C4-2B (cell line): ENCODE measurements around the gene CERS1.

Source experiments
- H3K27ac ChIP-seq: fragments of 450-650 bp; 2 replicates; pipeline ENCODE4 v1.5.1; 2017
- ZFX ChIP-seq: fragments of 450-650 bp; IDR thresholded peaks from 2 replicates; pipeline ENCODE4 v1.6.1; 2017
- TF ChIP-seq, protein P1 (sequence below): fragments of 450-650 bp; conservative IDR thresholded peaks from 2 replicates; pipeline ENCODE4 v1.5.1; 2017; ENCODE audit warnings: mild to moderate bottlenecking

CERS1 gene

DNA sequence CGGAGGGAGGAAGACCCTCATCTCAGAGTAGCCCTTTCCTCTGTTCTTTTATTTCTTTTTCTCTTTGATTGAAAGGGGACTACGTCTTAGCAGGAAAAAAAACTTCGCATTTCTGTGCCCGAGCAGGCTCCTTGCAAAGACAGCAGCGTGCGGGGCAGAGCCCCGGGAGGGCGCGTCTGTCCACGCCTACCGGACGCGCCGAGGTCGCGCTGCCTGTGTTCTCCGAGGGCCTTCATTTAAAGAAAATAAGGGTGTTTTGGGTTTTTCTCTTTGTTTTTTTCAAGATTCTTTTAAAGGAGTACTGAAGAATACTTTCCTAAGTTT is 29.2 kb downstream of the CERS1 start:
- no peak for TF ChIP-seq ZFX
- TF ChIP-seq, protein P1, sequence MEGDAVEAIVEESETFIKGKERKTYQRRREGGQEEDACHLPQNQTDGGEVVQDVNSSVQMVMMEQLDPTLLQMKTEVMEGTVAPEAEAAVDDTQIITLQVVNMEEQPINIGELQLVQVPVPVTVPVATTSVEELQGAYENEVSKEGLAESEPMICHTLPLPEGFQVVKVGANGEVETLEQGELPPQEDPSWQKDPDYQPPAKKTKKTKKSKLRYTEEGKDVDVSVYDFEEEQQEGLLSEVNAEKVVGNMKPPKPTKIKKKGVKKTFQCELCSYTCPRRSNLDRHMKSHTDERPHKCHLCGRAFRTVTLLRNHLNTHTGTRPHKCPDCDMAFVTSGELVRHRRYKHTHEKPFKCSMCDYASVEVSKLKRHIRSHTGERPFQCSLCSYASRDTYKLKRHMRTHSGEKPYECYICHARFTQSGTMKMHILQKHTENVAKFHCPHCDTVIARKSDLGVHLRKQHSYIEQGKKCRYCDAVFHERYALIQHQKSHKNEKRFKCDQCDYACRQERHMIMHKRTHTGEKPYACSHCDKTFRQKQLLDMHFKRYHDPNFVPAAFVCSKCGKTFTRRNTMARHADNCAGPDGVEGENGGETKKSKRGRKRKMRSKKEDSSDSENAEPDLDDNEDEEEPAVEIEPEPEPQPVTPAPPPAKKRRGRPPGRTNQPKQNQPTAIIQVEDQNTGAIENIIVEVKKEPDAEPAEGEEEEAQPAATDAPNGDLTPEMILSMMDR: no peak; the same call in none of the 2 replicates
- H3K27ac ChIP-seq: no peak overlapping the region

DNA sequence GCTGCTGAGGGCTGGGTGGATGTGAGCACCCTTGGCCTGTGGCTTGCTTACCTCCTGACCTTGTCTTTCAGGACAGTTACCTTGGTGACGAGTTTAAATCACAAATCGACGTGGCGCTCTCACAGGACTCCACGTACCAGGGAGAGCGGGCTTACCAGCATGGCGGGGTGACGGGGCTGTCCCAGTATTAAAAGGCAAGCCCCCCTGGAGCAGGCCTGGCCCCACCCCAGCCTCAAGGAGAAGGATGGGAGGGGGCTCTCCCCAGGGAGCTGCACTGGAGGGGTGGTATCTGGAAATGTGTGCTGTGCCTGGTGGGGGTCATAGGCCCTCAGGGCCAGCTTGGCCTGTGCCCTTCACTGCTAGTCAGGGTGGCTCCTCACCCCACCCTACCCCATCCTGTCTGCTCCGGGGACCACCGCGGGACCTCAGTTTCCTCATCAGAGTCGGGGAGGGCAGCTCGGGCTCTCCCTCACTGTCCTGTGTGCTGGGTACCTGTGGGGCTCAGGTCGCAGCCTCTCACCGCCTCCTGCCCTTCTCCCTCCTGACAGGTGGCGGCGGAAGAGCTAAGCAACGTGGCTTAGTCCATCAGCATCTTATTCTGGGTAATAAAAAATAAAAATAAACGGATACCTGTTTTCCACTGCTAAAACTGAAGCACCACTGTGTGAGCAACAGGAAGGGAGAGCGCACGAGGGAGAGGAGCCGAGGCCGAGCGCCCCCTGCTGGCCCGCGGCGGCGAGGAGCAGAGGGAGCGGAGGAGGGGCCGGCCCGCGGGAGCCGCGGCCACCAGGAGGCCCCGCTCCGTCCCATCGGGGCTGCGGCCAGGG is 29.8 kb downstream of the CERS1 start:
- no peak overlapping the region for H3K27ac ChIP-seq
- no peak for TF ChIP-seq ZFX
- TF ChIP-seq, protein P1: peak; percentile 100

DNA sequence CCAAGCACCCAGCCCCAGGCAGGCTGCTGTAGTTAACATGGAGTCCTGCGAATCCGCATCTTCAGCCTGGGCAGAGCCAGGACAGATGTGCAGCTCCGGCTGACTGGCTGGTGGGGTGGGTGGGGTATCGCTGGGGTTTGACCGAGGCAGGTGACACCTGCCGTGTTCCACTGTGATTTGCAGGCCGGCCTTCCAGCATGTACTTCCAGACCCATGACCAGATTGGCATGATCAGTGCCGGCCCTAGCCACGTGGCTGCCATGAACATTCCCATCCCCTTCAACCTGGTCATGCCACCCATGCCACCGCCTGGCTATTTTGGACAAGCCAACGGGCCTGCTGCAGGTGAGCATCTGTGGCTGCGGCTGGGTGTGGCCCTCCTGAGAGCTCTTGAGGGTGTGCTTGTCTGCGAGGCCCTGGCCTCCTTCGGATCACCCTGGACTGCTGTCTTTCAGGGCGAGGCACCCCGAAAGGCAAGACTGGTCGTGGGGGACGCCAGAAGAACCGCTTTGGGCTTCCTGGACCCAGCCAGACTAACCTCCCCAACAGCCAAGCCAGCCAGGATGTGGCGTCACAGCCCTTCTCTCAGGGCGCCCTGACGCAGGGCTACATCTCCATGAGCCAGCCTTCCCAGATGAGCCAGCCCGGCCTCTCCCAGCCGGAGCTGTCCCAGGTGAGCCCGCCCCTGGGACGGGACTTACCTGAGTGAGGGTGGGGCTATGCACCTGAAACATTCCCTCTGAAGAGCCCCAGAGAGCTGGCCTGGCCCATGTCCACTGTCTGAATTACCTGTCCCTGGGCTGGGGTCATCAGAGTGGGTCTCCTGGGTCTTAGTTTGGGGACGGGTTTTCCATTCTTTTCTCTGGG is 30.6 kb downstream of the CERS1 start:
- TF ChIP-seq, protein P1: no peak
- no peak for TF ChIP-seq ZFX
- no peak overlapping the region for H3K27ac ChIP-seq

DNA sequence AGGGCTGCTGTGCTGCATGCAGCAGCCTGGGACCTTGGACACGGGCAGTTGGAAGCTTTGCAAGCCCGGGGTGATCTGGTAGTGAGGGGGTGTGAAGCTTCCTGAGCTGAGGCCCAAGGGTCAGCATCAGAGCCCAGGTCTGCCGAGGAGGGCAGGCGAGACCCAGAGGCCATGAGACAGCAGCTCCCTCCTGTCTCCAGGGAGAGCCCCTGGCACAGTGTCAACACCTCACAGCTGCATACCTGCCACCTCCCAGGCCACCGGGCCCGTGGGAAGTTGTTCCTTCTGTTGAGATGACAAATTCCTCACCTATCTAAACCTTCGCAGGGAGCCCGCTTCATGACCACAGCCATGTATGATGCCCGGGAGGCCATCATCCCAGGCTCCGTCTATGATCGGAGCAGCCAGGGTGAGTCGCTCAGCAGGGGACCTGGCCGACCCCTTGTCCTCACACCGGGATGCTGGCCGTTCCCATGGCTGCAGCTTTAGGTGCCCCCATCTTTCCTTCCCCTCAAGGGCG is 32.1 kb downstream of the CERS1 start:
- no peak overlapping the region for H3K27ac ChIP-seq
- TF ChIP-seq, protein P1: no peak
- TF ChIP-seq ZFX: no peak

DNA sequence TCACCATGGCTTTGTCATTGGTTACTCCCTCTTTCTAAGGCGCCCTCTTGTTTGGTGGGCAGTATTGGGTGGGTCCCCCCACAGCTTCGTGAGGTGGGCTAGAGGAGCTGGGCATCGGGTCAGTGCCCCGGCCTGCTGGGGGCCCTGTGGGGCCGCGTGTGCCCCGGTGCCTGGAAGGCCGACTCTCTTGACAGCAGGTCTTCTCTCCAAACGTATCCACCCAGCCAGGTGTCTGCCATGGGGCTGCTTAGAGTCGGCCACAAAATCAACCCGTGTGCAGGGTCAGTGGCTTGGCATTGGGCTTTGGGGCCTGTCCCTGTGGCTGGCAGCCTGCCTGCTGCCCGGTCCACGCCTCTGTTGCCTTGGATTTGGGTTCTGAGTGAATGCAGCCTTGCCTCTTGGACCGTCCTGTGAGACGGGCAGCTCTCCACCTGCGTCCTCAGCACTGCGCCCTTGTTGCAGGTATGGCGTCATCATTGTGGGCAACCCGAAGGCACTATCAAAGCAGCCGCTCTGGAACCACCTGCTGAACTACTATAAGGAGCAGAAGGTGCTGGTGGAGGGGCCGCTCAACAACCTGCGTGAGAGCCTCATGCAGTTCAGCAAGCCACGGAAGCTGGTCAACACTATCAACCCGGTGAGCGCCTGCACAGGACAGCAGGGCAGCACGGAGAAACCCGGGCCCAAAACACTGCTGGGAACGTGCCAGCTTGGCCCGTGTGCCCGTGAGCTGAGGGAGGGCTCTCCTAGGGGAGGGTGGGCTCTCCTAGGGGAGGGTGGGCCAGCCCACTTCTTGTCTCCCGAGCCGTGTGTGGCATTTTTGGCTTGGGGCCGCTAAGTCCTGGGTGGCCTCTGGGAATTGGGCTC is 32.7 kb downstream of the CERS1 start:
- TF ChIP-seq, protein P1: no peak
- TF ChIP-seq ZFX: no peak
- H3K27ac ChIP-seq: no peak overlapping the region

DNA sequence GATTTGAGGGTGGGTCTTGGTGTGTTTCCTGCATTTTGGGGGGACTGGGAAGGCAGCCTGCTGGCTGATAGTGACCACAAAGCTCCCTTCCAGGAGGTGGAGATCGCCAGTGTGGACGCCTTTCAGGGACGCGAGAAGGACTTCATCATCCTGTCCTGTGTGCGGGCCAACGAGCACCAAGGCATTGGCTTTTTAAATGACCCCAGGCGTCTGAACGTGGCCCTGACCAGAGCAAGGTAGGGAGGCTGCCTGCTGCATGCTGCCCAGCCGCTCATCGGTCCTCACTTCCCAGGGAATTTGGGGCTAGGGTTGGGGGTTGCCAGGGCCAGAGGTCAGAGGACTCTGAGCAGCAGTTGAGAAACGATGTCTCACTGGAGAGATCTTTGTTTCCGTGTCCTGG is 34.0 kb downstream of the CERS1 start:
- H3K27ac ChIP-seq: no peak overlapping the region
- TF ChIP-seq, protein P1: no peak
- TF ChIP-seq ZFX: no peak
